ENCODE measurements around the gene CFL1. TPM values are rescaled to one million over a fixed set of nuclear protein-coding genes. Genes with fewer than 3 reads are reported as not detected.

The CFL1 gene
- total RNA-seq, 2 donors from 2014 or later: 654 to 731 TPM

GRCh38 chr11:65883786-65884715 is 26.1 kb upstream of the CFL1 start:
- Histone ChIP-seq H3K4me1 (replicated peaks) (peaks cover 7% of the 10 kb centered on the region), H3K27me3 (replicated peaks; ENCODE audit: insufficient read depth) (no peaks in the 10 kb centered on the region), H3K4me3 (no peak overlapping the region), H3K36me3 (no peaks in the 10 kb centered on the region), H3K9me3 (no peaks in the 10 kb centered on the region), H3K27ac (no peak overlapping the region)
- intact Hi-C loops (cut with DNase I): loop anchor here (2.0 kb wide), 1 partner anchor 105 kb away; no protein-coding TSS in a partner anchor
- WGBS: 77% methylated on average over 28 of the region's 28 CpGs
- TF ChIP-seq POLR2A (IDR thresholded peaks at IDR 0.05) (no peak), POLR2AphosphoS5 (IDR thresholded peaks at IDR 0.05) (no peak)
- TF ChIP-seq, protein P1, sequence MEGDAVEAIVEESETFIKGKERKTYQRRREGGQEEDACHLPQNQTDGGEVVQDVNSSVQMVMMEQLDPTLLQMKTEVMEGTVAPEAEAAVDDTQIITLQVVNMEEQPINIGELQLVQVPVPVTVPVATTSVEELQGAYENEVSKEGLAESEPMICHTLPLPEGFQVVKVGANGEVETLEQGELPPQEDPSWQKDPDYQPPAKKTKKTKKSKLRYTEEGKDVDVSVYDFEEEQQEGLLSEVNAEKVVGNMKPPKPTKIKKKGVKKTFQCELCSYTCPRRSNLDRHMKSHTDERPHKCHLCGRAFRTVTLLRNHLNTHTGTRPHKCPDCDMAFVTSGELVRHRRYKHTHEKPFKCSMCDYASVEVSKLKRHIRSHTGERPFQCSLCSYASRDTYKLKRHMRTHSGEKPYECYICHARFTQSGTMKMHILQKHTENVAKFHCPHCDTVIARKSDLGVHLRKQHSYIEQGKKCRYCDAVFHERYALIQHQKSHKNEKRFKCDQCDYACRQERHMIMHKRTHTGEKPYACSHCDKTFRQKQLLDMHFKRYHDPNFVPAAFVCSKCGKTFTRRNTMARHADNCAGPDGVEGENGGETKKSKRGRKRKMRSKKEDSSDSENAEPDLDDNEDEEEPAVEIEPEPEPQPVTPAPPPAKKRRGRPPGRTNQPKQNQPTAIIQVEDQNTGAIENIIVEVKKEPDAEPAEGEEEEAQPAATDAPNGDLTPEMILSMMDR (IDR thresholded peaks at IDR 0.05): no peak
- DNase-seq (ENCODE audit: low spot score): no peak

GRCh38 chr11:65883058-65883761 is 25.2 kb upstream of the CFL1 start:
- WGBS: 91% methylated on average over 13 of the region's 13 CpGs
- Histone ChIP-seq H3K4me3 (no peak overlapping the region), H3K27me3 (replicated peaks; ENCODE audit: insufficient read depth) (no peaks in the 10 kb centered on the region), H3K9me3 (no peaks in the 10 kb centered on the region), H3K4me1 (replicated peaks) (peaks cover 7% of the 10 kb centered on the region), H3K36me3 (no peaks in the 10 kb centered on the region), H3K27ac (no peak overlapping the region)
- TF ChIP-seq POLR2A (IDR thresholded peaks at IDR 0.05) (no peak), POLR2AphosphoS5 (IDR thresholded peaks at IDR 0.05) (no peak)
- intact Hi-C loops (cut with DNase I): no loop called here
- DNase-seq (ENCODE audit: low spot score): no peak

DNA sequence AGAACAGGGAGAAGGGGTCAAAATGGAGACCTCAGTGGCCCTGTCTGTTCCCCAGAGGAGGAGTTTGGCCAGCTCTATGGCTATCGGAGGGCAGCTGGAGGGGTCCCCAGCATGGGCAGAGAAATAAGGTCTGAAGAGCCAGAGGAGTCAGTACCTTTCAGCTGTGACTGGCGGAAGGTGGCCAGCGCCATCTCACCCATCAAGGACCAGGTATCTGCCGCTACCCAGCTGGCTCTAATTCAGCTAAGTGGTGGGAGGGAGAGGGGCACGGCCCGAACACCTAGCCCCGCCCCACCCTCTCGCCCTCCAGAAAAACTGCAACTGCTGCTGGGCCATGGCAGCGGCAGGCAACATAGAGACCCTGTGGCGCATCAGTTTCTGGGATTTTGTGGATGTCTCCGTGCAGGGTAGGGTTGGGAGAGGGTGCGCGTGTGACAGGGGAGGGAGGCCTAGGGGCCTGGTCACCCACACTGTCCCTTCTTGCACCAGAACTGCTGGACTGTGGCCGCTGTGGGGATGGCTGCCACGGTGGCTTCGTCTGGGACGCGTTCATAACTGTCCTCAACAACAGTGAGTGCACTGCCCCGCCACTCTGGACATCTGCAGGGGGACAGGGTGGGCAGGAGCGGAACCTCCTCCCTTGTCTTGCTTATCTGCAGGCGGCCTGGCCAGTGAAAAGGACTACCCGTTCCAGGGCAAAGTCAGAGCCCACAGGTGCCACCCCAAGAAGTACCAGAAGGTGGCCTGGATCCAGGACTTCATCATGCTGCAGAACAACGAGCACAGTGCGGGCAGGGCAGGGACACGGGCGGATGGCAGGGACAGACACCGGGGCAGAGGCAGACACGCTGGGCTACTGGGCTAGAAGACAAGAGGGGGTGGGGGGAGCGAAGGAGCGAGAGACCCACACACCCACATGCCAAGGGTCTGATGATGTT is 24.4 kb upstream of the CFL1 start:
- H3K4me1 ChIP-seq (replicated peaks): peaks cover 2% of the 10 kb centered on the region
- no peaks in the 10 kb centered on the region for H3K9me3 ChIP-seq
- H3K27ac ChIP-seq: no peak overlapping the region
- TF ChIP-seq, protein P1 (IDR thresholded peaks at IDR 0.05): no peak
- TF ChIP-seq POLR2AphosphoS5 (IDR thresholded peaks at IDR 0.05): no peak
- no peak for TF ChIP-seq POLR2A (IDR thresholded peaks at IDR 0.05)
- no peaks in the 10 kb centered on the region for H3K27me3 ChIP-seq (replicated peaks; ENCODE audit: insufficient read depth)
- intact Hi-C loops (cut with DNase I): no loop called here
- no peak for DNase-seq (ENCODE audit: low spot score)
- 85% methylated on average over 30 of the region's 30 CpGs for WGBS
- no peaks in the 10 kb centered on the region for H3K36me3 ChIP-seq
- no peak overlapping the region for H3K4me3 ChIP-seq

DNA sequence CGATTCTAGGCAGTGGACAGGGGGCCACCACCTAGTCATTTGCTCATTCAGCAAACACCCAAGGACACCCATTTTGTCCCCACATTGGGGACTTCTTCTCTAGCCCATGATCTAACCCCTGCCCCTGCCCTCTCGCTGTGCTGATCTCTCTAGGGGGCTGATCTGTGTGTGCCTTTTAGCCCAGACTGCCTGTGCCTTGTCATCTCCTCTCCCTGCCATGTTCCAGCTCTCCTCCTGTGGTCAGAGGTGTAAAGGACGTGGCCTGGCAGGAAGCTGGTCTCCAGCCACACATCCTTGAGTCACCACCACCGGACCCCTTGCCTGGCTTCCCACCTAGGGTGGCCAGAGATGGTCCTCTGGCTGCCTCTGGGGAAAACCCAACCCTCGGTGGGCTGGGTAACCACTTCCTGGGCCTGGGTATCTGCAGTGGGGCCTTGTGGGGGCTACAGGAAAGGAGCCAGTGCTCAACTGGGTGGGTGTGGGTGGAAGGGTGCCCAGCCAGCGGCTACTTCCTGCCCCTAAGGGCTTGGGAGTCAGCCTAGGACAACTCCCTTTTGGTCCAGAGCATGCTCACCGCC is 23.0 kb upstream of the CFL1 start:
- no peak for DNase-seq (ENCODE audit: low spot score)
- H3K4me1 ChIP-seq (replicated peaks): no peaks in the 10 kb centered on the region
- no peak overlapping the region for H3K27ac ChIP-seq
- intact Hi-C loops (cut with DNase I): no loop called here
- 59% methylated on average over 7 of the region's 7 CpGs for WGBS
- no peak overlapping the region for H3K4me3 ChIP-seq
- H3K9me3 ChIP-seq: no peaks in the 10 kb centered on the region
- no peaks in the 10 kb centered on the region for H3K36me3 ChIP-seq
- no peaks in the 10 kb centered on the region for H3K27me3 ChIP-seq (replicated peaks; ENCODE audit: insufficient read depth)
- no peak for TF ChIP-seq POLR2AphosphoS5 (IDR thresholded peaks at IDR 0.05)
- TF ChIP-seq, protein P1 (IDR thresholded peaks at IDR 0.05): no peak
- no peak for TF ChIP-seq POLR2A (IDR thresholded peaks at IDR 0.05)
